ENCODE data around the gene ANKRD53.
A peak's percentile ranks its signal among the peaks of the same experiment; 100 is the strongest.

The ANKRD53 gene

GRCh38 chr2:70942396-70943204 is 35.8 kb upstream of the ANKRD53 start:
- no peak for FAIRE-seq

GRCh38 chr2:70943205-70943871 is 35.1 kb upstream of the ANKRD53 start:
- no peak for DNase-seq (ENCODE audit: extremely low spot score, insufficient read length, low read depth)
- FAIRE-seq: no peak

More at GRCh38 chr2:70942396-70943204, 35.8 kb upstream of the ANKRD53 start:
- no peak for DNase-seq (ENCODE audit: extremely low spot score, insufficient read length, low read depth)

- no peak for FAIRE-seq
These were observed 34.2 kb upstream of the ANKRD53 start for GRCh38 chr2:70944111-70944690.

GRCh38 chr2:70946832-70947442 is 31.5 kb upstream of the ANKRD53 start:
- peak; percentile 70 for FAIRE-seq
- no peak for DNase-seq (ENCODE audit: extremely low spot score, insufficient read length, low read depth)

More at GRCh38 chr2:70944111-70944690, 34.2 kb upstream of the ANKRD53 start:
- DNase-seq (ENCODE audit: extremely low spot score, insufficient read length, low read depth): no peak

- DNase-seq (ENCODE audit: extremely low spot score, insufficient read length, low read depth): no peak
- no peak for FAIRE-seq
These were observed 30.8 kb upstream of the ANKRD53 start for GRCh38 chr2:70947556-70948184.

- FAIRE-seq (peak; percentile 68), DNase-seq (ENCODE audit: extremely low spot score, insufficient read length, low read depth) (peak; percentile 64)
These were observed 30.0 kb upstream of the ANKRD53 start for GRCh38 chr2:70948337-70949003.

GRCh38 chr2:70949086-70949485 is 29.3 kb upstream of the ANKRD53 start:
- DNase-seq (ENCODE audit: extremely low spot score, insufficient read length, low read depth) (no peak), FAIRE-seq (no peak)

GRCh38 chr2:70954886-70955285 is 23.5 kb upstream of the ANKRD53 start:
- FAIRE-seq (no peak), DNase-seq (ENCODE audit: extremely low spot score, insufficient read length, low read depth) (no peak)

GRCh38 chr2:70956141-70956540 is 22.3 kb upstream of the ANKRD53 start:
- FAIRE-seq (no peak), DNase-seq (ENCODE audit: extremely low spot score, insufficient read length, low read depth) (no peak)

GRCh38 chr2:70957798-70958197 is 20.6 kb upstream of the ANKRD53 start:
- FAIRE-seq: no peak
- no peak for DNase-seq (ENCODE audit: extremely low spot score, insufficient read length, low read depth)

- no peak for DNase-seq (ENCODE audit: extremely low spot score, insufficient read length, low read depth)
- FAIRE-seq: no peak
These were observed 19.7 kb upstream of the ANKRD53 start for GRCh38 chr2:70958759-70959158.

GRCh38 chr2:70959271-70959761 is 19.1 kb upstream of the ANKRD53 start:
- DNase-seq (ENCODE audit: extremely low spot score, insufficient read length, low read depth) (no peak), FAIRE-seq (no peak)

- FAIRE-seq: no peak
These were observed 18.3 kb upstream of the ANKRD53 start for GRCh38 chr2:70959851-70960832.

GRCh38 chr2:70960833-70961647 is 17.4 kb upstream of the ANKRD53 start:
- FAIRE-seq: no peak

More at GRCh38 chr2:70959851-70960832, 18.3 kb upstream of the ANKRD53 start:
- DNase-seq (ENCODE audit: extremely low spot score, insufficient read length, low read depth): no peak

GRCh38 chr2:70961648-70961994 is 16.8 kb upstream of the ANKRD53 start:
- FAIRE-seq (no peak), DNase-seq (ENCODE audit: extremely low spot score, insufficient read length, low read depth) (no peak)

More at GRCh38 chr2:70960833-70961647, 17.4 kb upstream of the ANKRD53 start:
- no peak for DNase-seq (ENCODE audit: extremely low spot score, insufficient read length, low read depth)

GRCh38 chr2:70962211-70962884 is 16.1 kb upstream of the ANKRD53 start:
- no peak for DNase-seq (ENCODE audit: extremely low spot score, insufficient read length, low read depth)

More at GRCh38 chr2:70962211-70962884, 16.1 kb upstream of the ANKRD53 start:
- FAIRE-seq: no peak

Measured in GM18507 (cell line).